ENCODE data around the gene SLC26A4. TPM values are rescaled to one million over a fixed set of nuclear protein-coding genes. Genes with fewer than 3 reads are reported as not detected.

The SLC26A4 gene
- total and polyA plus RNA-seq, 9 of the 15 experiments (the other 6 are each of a cell fraction or from before 2014, with no cell fraction given): 0.09 to 1.2 (median 0.33) TPM

GRCh38 chr7:107743567-107744344 is 83.1 kb downstream of the SLC26A4 start, which contains the start of gene CBLL1 (continued):
- TF ChIP-seq KLF16 (IDR thresholded peaks at IDR 0.05) (peak; percentile 72), RB1 (IDR thresholded peaks at IDR 0.05; ENCODE audit: low read depth) (peak; percentile 97), BRF2 (IDR thresholded peaks at IDR 0.05; ENCODE audit: borderline replicate concordance, insufficient read depth, insufficient read length) (no peak), CBX3 (IDR thresholded peaks at IDR 0.05; ENCODE audit: borderline replicate concordance in 1 of 2, low read length in 2 of 2) (peak in 1 of 2 experiments; percentile 81; a peak in 2 of 3 replicates), SPI1 (IDR thresholded peaks at IDR 0.05; ENCODE audit: borderline replicate concordance, low read depth, low read length) (peak; percentile 94), ZFP1 (CRISPR knock-in tag; IDR thresholded peaks at IDR 0.05) (no peak), KDM5B (IDR thresholded peaks at IDR 0.05; ENCODE audit: insufficient replicate concordance, low read depth, low read length) (peak; percentile 78), BRCA1 (IDR thresholded peaks at IDR 0.05) (no peak), BRCA1 (CRISPR knock-in tag; IDR thresholded peaks at IDR 0.05) (no peak), NR2F6 (CRISPR knock-in tag; IDR thresholded peaks at IDR 0.05) (no peak), TCFL5 (CRISPR knock-in tag; conservative IDR thresholded peaks at IDR 0.05) (no peak), MAFG (tag; conservative IDR thresholded peaks at IDR 0.05) (no peak), NBN (IDR thresholded peaks at IDR 0.05; ENCODE audit: low read depth) (peak; percentile 87), MED1 (CRISPR knock-in tag; IDR thresholded peaks at IDR 0.05; ENCODE audit: borderline replicate concordance) (no peak), PKNOX1 (IDR thresholded peaks at IDR 0.05) (no peak), BCOR (IDR thresholded peaks at IDR 0.05) (no peak; the same call in none of the 2 replicates), ZBTB9 (CRISPR knock-in tag; IDR thresholded peaks at IDR 0.05) (no peak; the same call in 1 of the 2 replicates)
